Natural killer cell (primary cell): ENCODE results near the gene EAF2. TPM values are rescaled to one million over a fixed set of nuclear protein-coding genes. Genes with fewer than 3 reads are reported as not detected.
A peak's percentile ranks its signal among the peaks of the same experiment; 100 is the strongest.

Source experiments
- ATAC-seq, 3 donors: fragments of 150-1000 bp in 2 of 3; fragments of 200-7000 bp in 1 of 3; cut with Tn5 transposase; 1 replicate in 1 of 3; 2 replicates in 2 of 3; pipeline ENCODE4 v1.10.0; 2021; ENCODE audit warnings: mild to moderate bottlenecking in 2 of 3, moderate library complexity in 2 of 3
- DNase-seq, 2 donors: peaks; one replicate each; pipeline versions ENCODE4 v3.0.0 to v3.0.0-alpha.2; 2013 to 2021; ENCODE audit warnings: mixed read lengths in 1 of 2
- H3K27ac ChIP-seq: one replicate; pipeline ENCODE4 v1.5.1; 2013; ENCODE audit warnings: mild to moderate bottlenecking, low read length
- H3K27me3 ChIP-seq: one replicate; pipeline ENCODE4 v1.6.1; 2013; ENCODE audit warnings: low read length; ENCODE audit not compliant: control insufficient read depth, insufficient read depth
- H3K36me3 ChIP-seq: one replicate; pipeline ENCODE4 v1.6.1; 2013; ENCODE audit warnings: low read length; ENCODE audit not compliant: control insufficient read depth, insufficient read depth
- H3K4me1 ChIP-seq: one replicate; pipeline ENCODE4 v1.6.1; 2013; ENCODE audit warnings: low read length; ENCODE audit not compliant: control insufficient read depth, insufficient read depth
- H3K4me3 ChIP-seq: one replicate; pipeline ENCODE4 v1.5.1; 2013; ENCODE audit warnings: low read length
- H3K9me3 ChIP-seq: one replicate; pipeline ENCODE4 v1.6.1; 2013; ENCODE audit warnings: low read length; ENCODE audit not compliant: control insufficient read depth, insufficient read depth
- H3K27ac Mint-ChIP-seq, 2 donors: one replicate each; pipeline ENCODE4 v1.8.0; 2022; ENCODE audit warnings: mild to moderate bottlenecking in 2 of 2, mixed read lengths in 2 of 2, moderate library complexity in 1 of 2
- H3K27me3 Mint-ChIP-seq, 2 donors: one replicate each; pipeline ENCODE4 v1.8.0; 2022; ENCODE audit warnings: low read depth in 2 of 2, mixed read lengths in 2 of 2
- H3K36me3 Mint-ChIP-seq: one replicate; pipeline ENCODE4 v1.8.0; 2022; ENCODE audit warnings: mixed read lengths
- H3K4me1 Mint-ChIP-seq, 2 donors: one replicate each; pipeline ENCODE4 v1.8.0; 2022; ENCODE audit warnings: mixed read lengths in 2 of 2
- H3K4me3 Mint-ChIP-seq: one replicate; pipeline ENCODE4 v1.8.0; 2022; ENCODE audit warnings: mild to moderate bottlenecking, moderate library complexity, mixed read lengths
- H3K9me3 Mint-ChIP-seq, 2 donors: one replicate each; pipeline ENCODE4 v1.8.0; 2022; ENCODE audit warnings: mixed read lengths in 2 of 2
- CTCF ChIP-seq: fragments of 200-600 bp; IDR thresholded peaks from one replicate; pipeline ENCODE4 v1.8.0; 2022; ENCODE audit warnings: antibody characterized with exemption
- WGBS: methylation state at CpG from one replicate; pipeline ENCODE4 v1.1.7; 2013; ENCODE audit warnings: missing lambda C conversion rate; ENCODE audit not compliant: insufficient coverage; 5-methylcytosine and 5-hydroxymethylcytosine counted together
- intact Hi-C: fragments of 100-400 bp; cut with micrococcal nuclease; formaldehyde crosslinking; loops from one replicate; pipeline ENCODE4 v1.14.2; 2022
- total RNA-seq, 4 donors: library from RNA; stranded (reverse); fragments of 120-200 nt in 1 of 4; gene quantifications; one replicate each; pipeline versions ENCODE4 v1.2.3 to v1.2.4, GENCODE V29; 2013 to 2022

Gene EAF2
- total RNA-seq, 3 donors from 2014 or later (not counting 1 experiment from before 2014, with no cell fraction given) = 5.1 to 7.4 (median 5.4) TPM

- no CpG with 5 or more reads among the region's 1 CpG for WGBS
- Histone ChIP-seq H3K36me3 (peaks cover 44% of the 10 kb centered on the region), H3K27ac (no peak overlapping the region), H3K9me3 (no peaks in the 10 kb centered on the region), H3K4me1 (no peaks in the 10 kb centered on the region), H3K27me3 (no peaks in the 10 kb centered on the region), H3K4me3 (no peak overlapping the region)
- intact Hi-C loops = no loop called here
- Mint-ChIP-seq H3K36me3 (peaks cover 22% of the 10 kb centered on the region), H3K9me3 (no peaks in the 10 kb centered on the region), H3K27me3 (no peaks in the 10 kb centered on the region), H3K4me1 (peaks cover 12 to 18% of the 10 kb centered on the region in 2 donors), H3K27ac (no peak overlapping the region), H3K4me3 (no peak overlapping the region)
- no peak for ATAC-seq
- no peak for TF ChIP-seq CTCF
- DNase-seq = no peak
These were observed 25.8 kb upstream of the EAF2 start for GRCh38 chr3:121809249-121809648.

- H3K36me3 ChIP-seq = peaks cover 19% of the 10 kb centered on the region
- no peak overlapping the region for H3K4me3 Mint-ChIP-seq
- peak overlapping the region; percentile 13 to 32 for H3K27ac Mint-ChIP-seq
- peaks cover 46 to 65% of the 10 kb centered on the region in 2 donors for H3K4me1 Mint-ChIP-seq
- no peak overlapping the region for H3K4me3 ChIP-seq
- H3K9me3 Mint-ChIP-seq = no peaks in the 10 kb centered on the region
- intact Hi-C loops = no loop called here
- no peaks in the 10 kb centered on the region for H3K27me3 Mint-ChIP-seq
- no peaks in the 10 kb centered on the region for H3K4me1 ChIP-seq
- no peak for ATAC-seq
- H3K36me3 Mint-ChIP-seq = peaks cover 15% of the 10 kb centered on the region
- no peaks in the 10 kb centered on the region for H3K9me3 ChIP-seq
- H3K27ac ChIP-seq = no peak overlapping the region
- DNase-seq = no peak
- TF ChIP-seq CTCF = no peak
- no peaks in the 10 kb centered on the region for H3K27me3 ChIP-seq
These were observed 17.3 kb upstream of the EAF2 start for GRCh38 chr3:121817753-121818152.

- Mint-ChIP-seq H3K9me3 (peaks cover 4 to 5% of the 10 kb centered on the region in 2 donors), H3K36me3 (peaks cover 23% of the 10 kb centered on the region), H3K4me3 (no peak overlapping the region), H3K4me1 (peaks cover 40 to 59% of the 10 kb centered on the region in 2 donors), H3K27me3 (no peaks in the 10 kb centered on the region), H3K27ac (peak overlapping the region; percentile 9 to 32)
- peaks cover 27% of the 10 kb centered on the region for H3K36me3 ChIP-seq
- no peak for TF ChIP-seq CTCF
- DNase-seq = no peak
- H3K4me1 ChIP-seq = no peaks in the 10 kb centered on the region
- no peak for ATAC-seq
- no peaks in the 10 kb centered on the region for H3K27me3 ChIP-seq
- H3K9me3 ChIP-seq = no peaks in the 10 kb centered on the region
- intact Hi-C loops = no loop called here
- H3K4me3 ChIP-seq = no peak overlapping the region
- WGBS = 97% methylated on average over 2 of the region's 2 CpGs
- no peak overlapping the region for H3K27ac ChIP-seq
These were observed 16.4 kb upstream of the EAF2 start for GRCh38 chr3:121818578-121818977.

GRCh38 chr3:121819236-121819635 is 15.8 kb upstream of the EAF2 start:
- H3K9me3 ChIP-seq = no peaks in the 10 kb centered on the region
- no peak overlapping the region for H3K27ac ChIP-seq
- H3K27ac Mint-ChIP-seq = no peak overlapping the region
- no peak for ATAC-seq
- peaks cover 4 to 5% of the 10 kb centered on the region in 2 donors for H3K9me3 Mint-ChIP-seq
- H3K4me1 Mint-ChIP-seq = peaks cover 34 to 53% of the 10 kb centered on the region in 2 donors
- intact Hi-C loops = no loop called here
- 81% methylated on average over 3 of the region's 3 CpGs for WGBS
- no peak overlapping the region for H3K4me3 Mint-ChIP-seq
- TF ChIP-seq CTCF = no peak
- H3K36me3 ChIP-seq = peaks cover 34% of the 10 kb centered on the region
- no peaks in the 10 kb centered on the region for H3K27me3 ChIP-seq
- no peaks in the 10 kb centered on the region for H3K27me3 Mint-ChIP-seq
- H3K4me3 ChIP-seq = no peak overlapping the region
- no peaks in the 10 kb centered on the region for H3K4me1 ChIP-seq
- peaks cover 28% of the 10 kb centered on the region for H3K36me3 Mint-ChIP-seq
- no peak for DNase-seq
